SK-N-SH treated with all-trans-retinoic acid at 6 μM for 48 hours (cell line): Measurements from ENCODE around the gene COX5A.

ENCODE experiments used
- CREB5 ChIP-seq: fragments of 250-450 bp; sonication (Bioruptor Pico); IDR thresholded peaks from 2 replicates; pipeline ENCODE4 v1.5.1; 2020; ENCODE audit warnings: low read depth, mild to moderate bottlenecking, moderate library complexity
- GLIS3 ChIP-seq: fragments of 250-450 bp; sonication (Bioruptor Pico); IDR thresholded peaks from 2 replicates; pipeline ENCODE4 v1.5.0; 2020; ENCODE audit warnings: mild to moderate bottlenecking, moderate library complexity
- RARB ChIP-seq: fragments of 250-450 bp; sonication (Bioruptor Pico); IDR thresholded peaks from 2 replicates; pipeline ENCODE4 v1.8.0; 2021; ENCODE audit warnings: mild to moderate bottlenecking, moderate library complexity
- ZFP3 ChIP-seq: fragments of 250-450 bp; sonication (Bioruptor Pico); IDR thresholded peaks from 2 replicates; pipeline ENCODE4 v1.5.0; 2020; ENCODE audit warnings: mild to moderate bottlenecking, moderate library complexity
- ZFP30 ChIP-seq: fragments of 450-650 bp; formaldehyde crosslinking; IDR thresholded peaks from 2 replicates; pipeline ENCODE4 v1.5.0; 2022; ENCODE audit warnings: mild to moderate bottlenecking, moderate library complexity
- ZNF70 ChIP-seq: fragments of 450-650 bp; formaldehyde crosslinking; IDR thresholded peaks from 2 replicates; pipeline ENCODE4 v1.5.0; 2020; ENCODE audit warnings: mild to moderate bottlenecking, moderate library complexity
- TF ChIP-seq, protein P1 (sequence below): fragments of 250-450 bp; sonication (Bioruptor Pico); IDR thresholded peaks from 2 replicates; pipeline ENCODE4 v1.8.0; 2020; ENCODE audit warnings: mild to moderate bottlenecking, moderate library complexity, borderline replicate concordance
- TF ChIP-seq, protein P2 (sequence below): fragments of 250-450 bp; sonication (Bioruptor Pico); IDR thresholded peaks from 2 replicates; pipeline ENCODE4 v1.5.1; 2021; ENCODE audit warnings: mild to moderate bottlenecking, moderate library complexity

- TF ChIP-seq RARB (CRISPR knock-in tag) (no peak), ZFP3 (CRISPR knock-in tag) (no peak), CREB5 (no peak), ZFP30 (CRISPR knock-in tag) (no peak), ZNF70 (CRISPR knock-in tag) (no peak), GLIS3 (CRISPR knock-in tag) (no peak)
- TF ChIP-seq, protein P1, sequence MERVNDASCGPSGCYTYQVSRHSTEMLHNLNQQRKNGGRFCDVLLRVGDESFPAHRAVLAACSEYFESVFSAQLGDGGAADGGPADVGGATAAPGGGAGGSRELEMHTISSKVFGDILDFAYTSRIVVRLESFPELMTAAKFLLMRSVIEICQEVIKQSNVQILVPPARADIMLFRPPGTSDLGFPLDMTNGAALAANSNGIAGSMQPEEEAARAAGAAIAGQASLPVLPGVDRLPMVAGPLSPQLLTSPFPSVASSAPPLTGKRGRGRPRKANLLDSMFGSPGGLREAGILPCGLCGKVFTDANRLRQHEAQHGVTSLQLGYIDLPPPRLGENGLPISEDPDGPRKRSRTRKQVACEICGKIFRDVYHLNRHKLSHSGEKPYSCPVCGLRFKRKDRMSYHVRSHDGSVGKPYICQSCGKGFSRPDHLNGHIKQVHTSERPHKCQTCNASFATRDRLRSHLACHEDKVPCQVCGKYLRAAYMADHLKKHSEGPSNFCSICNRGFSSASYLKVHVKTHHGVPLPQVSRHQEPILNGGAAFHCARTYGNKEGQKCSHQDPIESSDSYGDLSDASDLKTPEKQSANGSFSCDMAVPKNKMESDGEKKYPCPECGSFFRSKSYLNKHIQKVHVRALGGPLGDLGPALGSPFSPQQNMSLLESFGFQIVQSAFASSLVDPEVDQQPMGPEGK (CRISPR knock-in tag): no peak
- TF ChIP-seq, protein P2, sequence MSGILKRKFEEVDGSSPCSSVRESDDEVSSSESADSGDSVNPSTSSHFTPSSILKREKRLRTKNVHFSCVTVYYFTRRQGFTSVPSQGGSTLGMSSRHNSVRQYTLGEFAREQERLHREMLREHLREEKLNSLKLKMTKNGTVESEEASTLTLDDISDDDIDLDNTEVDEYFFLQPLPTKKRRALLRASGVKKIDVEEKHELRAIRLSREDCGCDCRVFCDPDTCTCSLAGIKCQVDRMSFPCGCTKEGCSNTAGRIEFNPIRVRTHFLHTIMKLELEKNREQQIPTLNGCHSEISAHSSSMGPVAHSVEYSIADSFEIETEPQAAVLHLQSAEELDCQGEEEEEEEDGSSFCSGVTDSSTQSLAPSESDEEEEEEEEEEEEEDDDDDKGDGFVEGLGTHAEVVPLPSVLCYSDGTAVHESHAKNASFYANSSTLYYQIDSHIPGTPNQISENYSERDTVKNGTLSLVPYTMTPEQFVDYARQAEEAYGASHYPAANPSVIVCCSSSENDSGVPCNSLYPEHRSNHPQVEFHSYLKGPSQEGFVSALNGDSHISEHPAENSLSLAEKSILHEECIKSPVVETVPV (CRISPR knock-in tag): no peak
These were observed 33.6 kb downstream of the COX5A start for GRCh38 chr15:74904190-74904805.
